ENCODE measurements around the gene SLC7A6OS.
A peak's percentile ranks its signal among the peaks of the same experiment; 100 is the strongest.

The SLC7A6OS gene

DNA sequence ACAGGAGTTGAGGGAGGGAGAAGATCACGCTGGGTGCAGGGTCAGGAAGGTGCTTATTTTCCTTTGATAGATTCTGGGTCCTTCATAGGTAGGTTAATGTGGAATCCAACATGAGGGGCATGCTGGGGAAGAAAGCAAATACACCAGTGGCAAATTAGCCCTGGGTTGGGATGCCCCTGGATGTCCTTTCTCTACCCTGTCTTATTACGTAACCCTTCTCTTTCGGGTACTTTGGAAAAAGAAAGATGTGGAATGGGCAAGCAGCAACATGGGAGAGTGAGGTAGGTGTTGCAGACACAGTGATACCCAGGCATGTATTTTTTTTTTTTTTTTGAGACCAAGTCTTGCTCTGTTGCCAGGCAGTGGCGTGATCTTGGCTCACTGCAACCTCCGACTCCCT, 37.3 kb downstream of the SLC7A6OS start:
- H3K36me3 Mint-ChIP-seq (ENCODE audit: low read depth): peaks cover 45% of the 10 kb centered on the region
- H3K27ac Mint-ChIP-seq: peak overlapping the region; percentile 86

DNA sequence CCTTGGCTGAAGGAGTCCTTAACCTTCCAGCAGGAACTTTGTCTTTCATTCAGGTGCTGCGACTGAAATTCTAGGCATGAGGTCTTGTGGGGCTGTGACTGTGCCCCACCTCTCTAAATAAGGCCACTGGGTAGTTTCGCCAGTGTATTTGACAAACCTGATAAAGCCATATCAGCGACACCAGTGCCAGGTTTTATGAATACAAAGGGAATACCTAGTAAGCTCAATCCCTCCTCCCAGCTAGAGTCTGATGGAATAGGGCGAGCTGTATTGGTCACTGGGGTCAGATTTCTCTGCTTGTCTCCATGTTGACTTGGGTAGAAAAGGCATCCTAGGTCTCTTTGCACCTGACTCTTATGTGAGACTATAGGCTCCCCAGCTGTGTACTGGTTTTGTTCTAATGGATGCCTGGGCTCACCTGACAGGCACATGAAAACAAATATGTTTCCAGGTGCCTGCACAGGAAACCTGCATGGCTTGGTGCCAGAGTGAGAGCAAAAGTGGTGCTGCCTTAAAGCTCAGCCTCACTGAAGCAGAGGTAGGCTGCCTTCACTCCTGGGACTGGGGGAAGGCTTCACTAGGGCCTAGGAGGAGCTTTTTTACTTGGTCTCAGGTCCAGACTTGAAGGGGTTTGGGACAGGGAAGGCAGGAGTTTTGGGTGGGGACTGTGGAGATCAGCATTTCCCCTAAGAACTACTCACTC, 38.1 kb downstream of the SLC7A6OS start:
- Mint-ChIP-seq H3K9me3 (no peaks in the 10 kb centered on the region), H3K27ac (peak overlapping the region; percentile 86), H3K4me3 (peak overlapping the region; percentile 81), H3K4me1 (ENCODE audit: low read depth) (peaks cover 77% of the 10 kb centered on the region), H3K36me3 (ENCODE audit: low read depth) (peaks cover 45% of the 10 kb centered on the region), H3K27me3 (ENCODE audit: low read depth) (no peaks in the 10 kb centered on the region)
- DNase-seq (ENCODE audit: low spot score): no peak

More for the DNA sequence above, 37.3 kb downstream of the SLC7A6OS start:
- Mint-ChIP-seq H3K4me1 (ENCODE audit: low read depth) (peaks cover 71% of the 10 kb centered on the region), H3K9me3 (no peaks in the 10 kb centered on the region), H3K27me3 (ENCODE audit: low read depth) (no peaks in the 10 kb centered on the region), H3K4me3 (peak overlapping the region; percentile 81)
- DNase-seq (ENCODE audit: low spot score): no peak

- no peak for DNase-seq (ENCODE audit: low spot score)
- H3K27ac Mint-ChIP-seq: peak overlapping the region; percentile 26
- no peaks in the 10 kb centered on the region for H3K9me3 Mint-ChIP-seq
- no peak overlapping the region for H3K4me3 Mint-ChIP-seq
- no peaks in the 10 kb centered on the region for H3K27me3 Mint-ChIP-seq (ENCODE audit: low read depth)
- peaks cover 75% of the 10 kb centered on the region for H3K4me1 Mint-ChIP-seq (ENCODE audit: low read depth)
- H3K36me3 Mint-ChIP-seq (ENCODE audit: low read depth): peaks cover 42% of the 10 kb centered on the region
Measured at GRCh38 chr16:68270353-68270752, 40.4 kb downstream of the SLC7A6OS start.

DNA sequence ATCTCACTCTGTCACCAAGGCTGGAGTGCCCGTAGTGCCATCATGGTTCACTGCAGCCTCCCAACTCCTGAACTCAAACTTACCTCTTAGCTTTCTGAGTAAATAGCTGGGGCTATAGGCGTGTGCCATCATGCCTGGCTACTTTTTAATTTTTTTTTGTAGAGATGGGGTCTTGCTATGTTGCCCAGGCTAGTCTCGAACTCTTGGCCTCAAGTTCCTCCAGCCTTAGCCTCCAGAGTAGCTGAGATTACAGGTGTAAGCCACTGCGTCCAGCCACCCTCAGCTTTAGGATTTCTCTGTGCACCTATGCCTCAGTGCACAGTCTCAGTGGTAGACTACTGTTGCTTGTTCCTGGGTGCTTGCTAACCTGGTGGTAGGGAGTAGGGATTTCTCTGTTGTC, 41.0 kb downstream of the SLC7A6OS start:
- Mint-ChIP-seq H3K36me3 (ENCODE audit: low read depth) (peaks cover 41% of the 10 kb centered on the region), H3K4me1 (ENCODE audit: low read depth) (peaks cover 73% of the 10 kb centered on the region)

GRCh38 chr16:68267612-68268405, 42.9 kb downstream of the SLC7A6OS start:
- Mint-ChIP-seq H3K36me3 (ENCODE audit: low read depth) (peaks cover 25% of the 10 kb centered on the region), H3K9me3 (no peaks in the 10 kb centered on the region), H3K27me3 (ENCODE audit: low read depth) (no peaks in the 10 kb centered on the region), H3K4me1 (ENCODE audit: low read depth) (peaks cover 66% of the 10 kb centered on the region), H3K27ac (no peak overlapping the region), H3K4me3 (peak overlapping the region; percentile 12)
- no peak for DNase-seq (ENCODE audit: low spot score)

More for the DNA sequence above, 41.0 kb downstream of the SLC7A6OS start:
- DNase-seq (ENCODE audit: low spot score): no peak
- Mint-ChIP-seq H3K27ac (peak overlapping the region; percentile 26), H3K9me3 (no peaks in the 10 kb centered on the region), H3K27me3 (ENCODE audit: low read depth) (no peaks in the 10 kb centered on the region), H3K4me3 (no peak overlapping the region)

- Mint-ChIP-seq H3K36me3 (ENCODE audit: low read depth) (peaks cover 17% of the 10 kb centered on the region), H3K27ac (peak overlapping the region; percentile 97), H3K4me1 (ENCODE audit: low read depth) (peaks cover 52% of the 10 kb centered on the region), H3K27me3 (ENCODE audit: low read depth) (no peaks in the 10 kb centered on the region), H3K9me3 (no peaks in the 10 kb centered on the region), H3K4me3 (peak overlapping the region; percentile 93)
- DNase-seq (ENCODE audit: low spot score): peak; percentile 51
Measured at GRCh38 chr16:68265078-68265920, 45.4 kb downstream of the SLC7A6OS start.

- Mint-ChIP-seq H3K27me3 (ENCODE audit: low read depth) (no peaks in the 10 kb centered on the region), H3K9me3 (no peaks in the 10 kb centered on the region), H3K27ac (peak within 1 kb of the TSS; percentile 97), H3K36me3 (ENCODE audit: low read depth) (peaks cover 17% of the 10 kb centered on the region), H3K4me3 (peak within 1 kb of the TSS; percentile 93), H3K4me1 (ENCODE audit: low read depth) (peaks cover 44% of the 10 kb centered on the region)
- DNase-seq (ENCODE audit: low spot score): peak; percentile 88
Measured at GRCh38 chr16:68264128-68265077, 46.3 kb downstream of the SLC7A6OS start, which contains the start of gene SLC7A6. TSS of gene SLC7A6 (plus strand) at chr16:68264526. CDS start at chr16:68274727, 10,201 bp downstream.

GRCh38 chr16:68263559-68264127, 47.1 kb downstream of the SLC7A6OS start:
- peak overlapping the region; percentile 97 for H3K27ac Mint-ChIP-seq
- no peaks in the 10 kb centered on the region for H3K27me3 Mint-ChIP-seq (ENCODE audit: low read depth)
- no peak for DNase-seq (ENCODE audit: low spot score)
- H3K4me3 Mint-ChIP-seq: peak overlapping the region; percentile 92
- H3K9me3 Mint-ChIP-seq: no peaks in the 10 kb centered on the region
- peaks cover 39% of the 10 kb centered on the region for H3K4me1 Mint-ChIP-seq (ENCODE audit: low read depth)
- H3K36me3 Mint-ChIP-seq (ENCODE audit: low read depth): peaks cover 12% of the 10 kb centered on the region

DNA sequence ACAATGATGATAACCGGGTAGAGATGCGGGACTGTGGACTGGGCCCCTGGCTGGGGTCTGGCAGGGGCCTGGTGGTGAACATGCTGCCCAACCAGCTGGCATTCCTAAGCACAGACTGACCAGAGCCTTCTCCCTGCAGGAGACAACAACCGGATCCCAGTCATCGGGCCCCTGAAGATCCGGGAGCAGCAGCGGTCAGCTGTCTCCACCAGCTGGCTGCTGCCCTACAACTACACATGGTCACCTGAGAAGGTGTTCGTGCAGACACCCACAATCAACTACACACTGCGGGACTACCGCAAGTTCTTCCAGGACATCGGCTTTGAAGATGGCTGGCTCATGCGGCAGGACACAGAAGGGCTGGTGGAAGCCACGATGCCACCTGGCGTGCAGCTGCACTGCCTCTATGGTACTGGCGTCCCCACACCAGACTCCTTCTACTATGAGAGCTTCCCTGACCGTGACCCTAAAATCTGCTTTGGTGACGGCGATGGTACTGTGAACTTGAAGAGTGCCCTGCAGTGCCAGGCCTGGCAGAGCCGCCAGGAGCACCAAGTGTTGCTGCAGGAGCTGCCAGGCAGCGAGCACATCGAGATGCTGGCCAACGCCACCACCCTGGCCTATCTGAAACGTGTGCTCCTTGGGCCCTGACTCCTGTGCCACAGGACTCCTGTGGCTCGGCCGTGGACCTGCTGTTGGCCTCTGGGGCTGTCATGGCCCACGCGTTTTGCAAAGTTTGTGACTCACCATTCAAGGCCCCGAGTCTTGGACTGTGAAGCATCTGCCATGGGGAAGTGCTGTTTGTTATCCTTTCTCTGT, 51.5 kb downstream of the SLC7A6OS start:
- Mint-ChIP-seq H3K4me1 (ENCODE audit: low read depth) (peaks cover 18% of the 10 kb centered on the region), H3K9me3 (no peaks in the 10 kb centered on the region), H3K36me3 (ENCODE audit: low read depth) (peaks cover 3% of the 10 kb centered on the region), H3K27ac (no peak overlapping the region), H3K4me3 (no peak overlapping the region), H3K27me3 (ENCODE audit: low read depth) (no peaks in the 10 kb centered on the region)
- no peak for DNase-seq (ENCODE audit: low spot score)

GRCh38 chr16:68257906-68258800, 52.6 kb downstream of the SLC7A6OS start:
- Mint-ChIP-seq H3K9me3 (no peaks in the 10 kb centered on the region), H3K36me3 (ENCODE audit: low read depth) (peaks cover 3% of the 10 kb centered on the region), H3K4me3 (no peak overlapping the region), H3K4me1 (ENCODE audit: low read depth) (peaks cover 10% of the 10 kb centered on the region), H3K27ac (no peak overlapping the region), H3K27me3 (ENCODE audit: low read depth) (no peaks in the 10 kb centered on the region)
- no peak for DNase-seq (ENCODE audit: low spot score)

GRCh38 chr16:68257251-68257905, 53.4 kb downstream of the SLC7A6OS start:
- peak overlapping the region; percentile 2 for H3K27ac Mint-ChIP-seq
- no peak for DNase-seq (ENCODE audit: low spot score)
- peaks cover 3% of the 10 kb centered on the region for H3K36me3 Mint-ChIP-seq (ENCODE audit: low read depth)
- peaks cover 8% of the 10 kb centered on the region for H3K4me1 Mint-ChIP-seq (ENCODE audit: low read depth)
- no peaks in the 10 kb centered on the region for H3K27me3 Mint-ChIP-seq (ENCODE audit: low read depth)
- H3K9me3 Mint-ChIP-seq: no peaks in the 10 kb centered on the region
- no peak overlapping the region for H3K4me3 Mint-ChIP-seq

Data from T-helper 2 cell treated with Interferon-gamma antibody and Interleukin-4, amounts not matched to agents 5 μg/mL and 100 μg/mL, for 36 hours (primary cell).